ENCODE data around the gene HEATR5A.
"Not testable (repeated sequence)": the region's sequence is repeated elsewhere in the genome, so short reads cannot be mapped to it uniquely, and the experiment has no call there.

The HEATR5A gene

DNA sequence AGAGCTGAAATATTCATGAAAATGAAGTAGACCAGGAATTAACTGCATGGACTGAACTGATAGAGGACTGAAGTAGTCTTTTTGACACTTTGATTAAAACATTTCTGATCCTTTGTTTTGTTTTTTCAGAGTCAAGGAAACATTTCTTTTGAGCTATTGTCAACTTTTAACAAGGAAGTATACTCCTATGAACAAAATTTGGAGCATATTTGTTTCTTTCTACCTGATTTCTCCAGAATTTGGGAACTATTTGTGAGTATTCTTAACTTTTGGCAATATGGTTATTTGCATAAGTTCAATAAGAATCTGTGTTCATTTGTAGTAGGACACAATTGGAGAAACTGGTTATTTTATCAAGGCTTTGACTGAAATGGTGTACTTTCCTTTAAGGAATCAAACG, 141.5 kb downstream of the HEATR5A start:
- DNase-seq: no peak

GRCh38 chr14:31277085-31277484, 143.3 kb downstream of the HEATR5A start:
- DNase-seq: no peak

GRCh38 chr14:31276417-31276816, 143.9 kb downstream of the HEATR5A start:
- not testable (repeated sequence) for DNase-seq

DNA sequence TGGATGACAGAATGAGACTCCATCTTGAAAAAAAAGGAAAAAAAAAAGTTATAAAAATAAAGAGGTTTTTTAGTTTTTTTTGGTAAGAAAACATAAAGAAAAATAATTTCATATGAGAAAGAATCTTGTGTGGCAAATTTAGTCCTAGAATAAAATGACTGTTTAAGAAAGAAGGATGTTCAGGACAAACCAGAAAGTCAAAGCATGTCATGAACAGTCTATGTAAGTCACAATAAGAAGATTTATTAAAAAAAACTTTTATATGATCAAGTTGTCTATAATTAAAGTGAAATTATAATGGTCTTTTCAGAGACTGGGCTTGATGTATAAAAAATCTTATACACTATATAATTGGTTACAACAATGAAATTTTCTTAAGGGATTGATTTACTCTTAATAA, 144.6 kb downstream of the HEATR5A start:
- no peak for DNase-seq

- no peak for DNase-seq
Measured at GRCh38 chr14:31271648-31272047, 148.7 kb downstream of the HEATR5A start.

GRCh38 chr14:31270196-31270772, 150.1 kb downstream of the HEATR5A start:
- no peak for DNase-seq

GRCh38 chr14:31269634-31270195, 150.6 kb downstream of the HEATR5A start:
- no peak for DNase-seq

- no peak for DNase-seq
Measured at GRCh38 chr14:31268216-31268615, 152.1 kb downstream of the HEATR5A start.

DNA sequence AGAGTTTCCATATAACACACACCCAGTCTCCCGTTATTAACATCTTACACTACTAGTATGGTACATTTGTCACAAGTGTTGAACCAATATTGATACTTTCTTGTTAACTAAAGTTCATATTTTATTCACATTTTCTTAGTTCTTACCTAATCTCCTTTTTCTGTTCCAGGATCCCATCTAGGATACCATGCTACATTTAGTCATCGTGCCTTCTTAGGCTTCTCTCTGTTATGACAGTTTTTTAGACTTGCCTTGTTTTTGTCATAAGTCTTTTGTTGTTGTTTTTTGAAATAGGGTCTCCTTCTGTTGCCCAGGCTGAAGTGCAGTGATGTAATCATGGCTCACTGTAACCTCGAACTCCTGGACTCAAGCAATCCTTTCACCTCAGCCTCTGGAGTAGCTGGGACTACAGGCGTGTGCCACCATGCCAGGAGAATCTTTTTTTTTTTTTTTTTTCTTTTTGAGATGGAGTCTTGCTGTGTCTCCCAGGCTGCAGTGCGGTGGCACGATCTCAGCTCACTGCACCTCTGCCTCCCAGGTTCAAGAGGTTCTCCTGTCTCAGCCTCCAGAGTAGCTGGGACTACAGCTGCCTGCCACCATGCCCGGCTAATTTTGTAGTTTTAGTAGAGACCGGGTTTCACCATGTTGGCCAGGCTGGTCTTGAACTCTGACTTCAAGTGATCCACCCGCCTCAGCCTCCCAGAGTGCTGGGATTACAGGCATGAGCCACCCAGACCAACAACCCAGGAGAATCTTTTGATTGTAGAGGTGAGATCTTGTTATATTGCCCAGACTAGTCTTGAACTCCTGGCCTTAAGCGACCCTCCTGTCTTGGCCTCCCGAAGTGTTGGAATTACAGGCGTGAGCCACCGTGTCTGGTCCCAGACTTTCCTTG, 153.7 kb downstream of the HEATR5A start:
- DNase-seq: no peak

- DNase-seq: no peak
Measured at GRCh38 chr14:31265701-31266398, 154.5 kb downstream of the HEATR5A start.

- DNase-seq: no peak
Measured at GRCh38 chr14:31263485-31264133, 156.7 kb downstream of the HEATR5A start.

DNA sequence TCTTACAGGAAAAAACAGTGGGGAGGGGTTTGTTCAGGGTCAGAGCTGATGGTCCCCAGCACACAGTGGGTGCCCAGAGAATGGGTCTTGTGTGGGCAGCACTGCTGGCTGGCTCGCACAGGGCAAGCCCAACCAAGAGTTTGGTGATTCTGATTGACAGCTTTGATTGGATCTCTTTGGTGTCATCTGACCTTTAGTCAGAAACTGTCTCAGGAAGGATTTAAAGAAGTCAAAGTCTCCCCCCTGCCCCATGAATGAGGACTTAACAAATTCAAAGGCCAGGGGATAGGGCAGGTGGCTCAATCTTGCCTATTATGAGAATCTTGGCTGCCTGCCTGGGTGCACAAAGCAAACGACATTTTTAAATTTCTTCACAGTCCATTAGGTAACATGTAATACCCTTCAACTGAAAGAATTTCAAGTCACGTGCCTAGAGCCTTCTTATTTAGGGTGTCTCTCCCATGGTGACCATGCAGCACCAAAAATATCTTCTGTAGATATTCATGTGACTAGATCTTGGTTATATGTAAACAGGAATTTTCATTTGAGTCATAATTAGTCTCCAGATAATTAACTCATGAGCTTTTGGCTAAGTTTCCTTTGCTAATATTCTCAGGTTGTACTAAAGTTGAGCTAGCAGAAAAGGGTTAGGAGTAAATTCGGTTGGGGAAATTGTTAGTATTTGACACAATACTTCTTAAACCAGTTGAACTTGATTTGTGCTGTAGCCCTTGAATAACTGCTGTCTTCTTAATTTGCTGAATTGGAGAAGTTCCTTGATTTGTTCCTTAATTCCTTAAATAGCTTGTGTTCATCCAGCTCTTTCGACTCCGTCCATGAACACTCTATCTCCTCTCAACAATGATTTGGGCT, 158.3 kb downstream of the HEATR5A start:
- DNase-seq: no peak

GRCh38 chr14:31261523-31261858, 158.9 kb downstream of the HEATR5A start:
- DNase-seq: no peak

- not testable (repeated sequence) for DNase-seq
Measured at GRCh38 chr14:31259040-31259435, 161.3 kb downstream of the HEATR5A start.

DNA sequence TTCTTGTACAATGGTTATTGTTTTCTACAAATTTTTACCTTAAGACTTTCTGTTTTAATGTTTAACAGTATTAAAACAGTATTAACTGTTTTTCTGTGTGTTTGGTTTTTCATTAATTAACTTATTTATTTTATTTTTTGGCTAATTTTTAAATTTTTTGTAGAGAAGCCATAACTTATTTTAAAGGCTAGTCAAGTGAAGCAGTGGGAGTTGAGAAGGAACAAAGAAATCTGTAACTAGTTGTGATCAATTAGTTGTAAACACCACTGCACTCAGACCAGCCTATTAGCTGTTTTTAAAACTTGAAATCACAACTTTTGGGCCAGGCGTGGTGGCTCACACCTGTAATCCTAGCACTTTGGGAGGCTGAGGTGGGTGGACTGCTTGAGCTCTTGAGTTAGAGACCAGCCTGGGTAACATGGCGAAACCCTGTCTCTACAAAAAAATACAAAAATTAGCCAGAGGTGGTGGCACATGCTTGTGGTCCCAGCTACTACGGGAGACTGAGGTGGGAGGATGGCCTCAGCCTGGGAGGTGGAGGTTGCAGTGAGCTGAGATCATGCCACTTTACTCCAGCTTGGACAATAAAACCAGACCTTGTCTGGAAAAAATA, 161.8 kb downstream of the HEATR5A start:
- DNase-seq: no peak

GRCh38 chr14:31257554-31258426, 162.6 kb downstream of the HEATR5A start:
- DNase-seq: not testable (repeated sequence)

DNA sequence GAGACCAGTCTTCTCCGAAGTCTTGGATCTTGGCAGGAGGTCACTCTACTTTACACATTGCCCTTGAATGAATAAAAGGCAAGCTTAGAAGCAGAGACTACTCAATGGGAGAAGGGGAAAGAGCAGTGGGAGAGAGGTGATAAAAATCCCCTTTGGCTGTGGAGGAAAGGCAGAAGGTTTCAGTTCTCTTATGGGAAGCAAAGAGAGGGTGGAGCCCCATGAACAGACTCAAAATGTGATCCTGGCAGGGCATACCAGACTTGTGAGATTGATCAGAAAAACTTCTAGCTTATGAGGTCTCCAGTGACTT, 163.2 kb downstream of the HEATR5A start:
- no peak for DNase-seq

GRCh38 chr14:31256534-31257243, 163.7 kb downstream of the HEATR5A start:
- no peak for DNase-seq

DNA sequence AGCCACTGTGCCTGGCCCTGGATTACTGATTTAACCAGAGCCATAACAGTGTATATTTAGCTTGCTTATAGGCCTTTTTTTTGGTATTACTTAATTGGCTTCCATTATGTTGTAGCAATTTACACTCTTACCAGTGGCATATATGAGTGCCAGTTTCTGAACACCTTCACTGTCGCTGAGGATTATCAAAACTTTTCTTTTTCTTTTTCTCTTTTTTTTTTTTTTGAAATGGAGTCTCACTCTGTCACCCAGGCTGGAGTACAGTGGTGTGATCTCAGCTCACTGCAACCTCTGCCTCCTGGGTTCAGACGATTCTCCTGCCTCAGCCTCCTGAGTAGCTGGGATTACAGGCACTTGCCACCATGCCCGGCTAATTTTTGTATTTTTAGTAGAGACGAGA, 164.4 kb downstream of the HEATR5A start:
- DNase-seq: not testable (repeated sequence)

GRCh38 chr14:31255286-31255685, 165.1 kb downstream of the HEATR5A start:
- no peak for DNase-seq
